Urothelium cell line (cell line): ENCODE measurements around the gene DENND1B.
A peak's percentile ranks its signal among the peaks of the same experiment; 100 is the strongest.

Source experiments
- DNase-seq: peaks from one replicate; pipeline ENCODE4 v3.0.0; 2011; ENCODE audit warnings: low spot score, mixed read lengths
- FAIRE-seq: peaks from 2 replicates; lab custom pipeline; 2011; peaks lifted over from hg19 to GRCh38; lab: Jason Lieb, UNC

Gene DENND1B

DNA sequence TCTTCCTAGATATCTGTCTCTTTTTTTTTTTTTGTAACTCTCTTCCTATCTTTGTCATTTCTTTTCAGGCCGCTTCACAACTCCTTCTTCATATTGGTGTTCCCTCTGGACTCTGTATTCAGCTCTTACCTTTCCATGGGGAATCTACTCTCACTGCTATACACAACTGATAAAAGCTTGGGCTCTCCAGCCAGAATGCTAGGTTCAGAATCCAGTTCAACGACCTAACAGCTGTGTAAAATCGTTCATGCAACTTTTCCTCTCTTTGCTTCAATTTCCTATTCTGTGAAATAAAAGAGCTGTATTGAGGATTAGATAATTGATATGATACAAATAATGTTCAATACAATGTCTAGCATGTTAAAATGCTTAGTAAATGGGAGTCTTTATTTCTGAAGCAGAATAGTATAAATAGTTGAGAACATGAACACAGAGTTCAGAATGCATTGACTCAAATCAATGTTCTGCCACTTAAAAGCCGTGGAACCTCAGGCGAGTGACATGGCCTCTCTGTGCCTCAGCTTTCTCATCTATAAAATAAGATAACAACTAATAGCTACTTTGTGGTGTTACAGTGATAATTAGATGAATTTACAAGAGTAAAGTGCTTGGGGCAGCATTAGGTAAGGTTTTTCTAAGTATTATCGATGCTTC lies 88.5 kb downstream of the DENND1B start:
- DNase-seq, result no peak
- FAIRE-seq, result no peak

DNA sequence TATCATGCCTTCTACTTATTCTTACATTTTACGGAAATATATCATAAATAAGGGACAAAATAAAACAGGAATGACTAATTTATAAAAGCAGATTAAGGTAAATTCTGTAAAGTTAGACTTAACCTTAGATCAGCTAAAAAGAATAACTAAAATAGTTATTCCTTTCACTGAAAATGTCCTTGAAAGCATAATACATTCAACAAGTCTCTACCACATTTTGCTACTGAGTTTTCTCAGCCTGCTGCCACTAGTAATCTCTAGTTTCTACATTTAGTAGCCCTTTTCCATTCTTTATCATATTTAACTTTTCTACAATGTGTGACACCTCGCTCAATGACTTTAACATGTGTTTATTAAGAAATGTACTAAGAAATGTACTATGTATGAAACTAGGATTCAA lies 89.0 kb downstream of the DENND1B start:
- no peak for DNase-seq
- no peak for FAIRE-seq

DNA sequence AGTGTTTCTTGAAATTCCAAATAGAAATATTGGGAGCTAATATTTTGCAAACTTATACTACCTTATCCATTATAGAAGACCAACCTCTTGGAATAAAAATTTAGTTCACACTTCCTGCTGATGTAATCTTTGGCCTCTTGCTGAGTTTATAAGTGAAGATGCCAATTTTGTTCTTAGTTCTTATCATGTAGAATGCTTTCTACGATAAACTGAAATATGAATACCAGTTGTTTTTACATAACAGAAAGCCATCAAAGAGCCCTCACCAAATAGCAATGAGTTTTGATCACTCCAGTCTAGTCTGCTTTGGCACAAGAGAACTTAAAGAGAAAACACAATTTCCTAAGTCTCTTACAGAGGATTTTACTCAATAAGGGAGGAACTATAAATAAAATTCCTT lies 89.5 kb downstream of the DENND1B start:
- DNase-seq, result no peak
- FAIRE-seq, result no peak

DNA sequence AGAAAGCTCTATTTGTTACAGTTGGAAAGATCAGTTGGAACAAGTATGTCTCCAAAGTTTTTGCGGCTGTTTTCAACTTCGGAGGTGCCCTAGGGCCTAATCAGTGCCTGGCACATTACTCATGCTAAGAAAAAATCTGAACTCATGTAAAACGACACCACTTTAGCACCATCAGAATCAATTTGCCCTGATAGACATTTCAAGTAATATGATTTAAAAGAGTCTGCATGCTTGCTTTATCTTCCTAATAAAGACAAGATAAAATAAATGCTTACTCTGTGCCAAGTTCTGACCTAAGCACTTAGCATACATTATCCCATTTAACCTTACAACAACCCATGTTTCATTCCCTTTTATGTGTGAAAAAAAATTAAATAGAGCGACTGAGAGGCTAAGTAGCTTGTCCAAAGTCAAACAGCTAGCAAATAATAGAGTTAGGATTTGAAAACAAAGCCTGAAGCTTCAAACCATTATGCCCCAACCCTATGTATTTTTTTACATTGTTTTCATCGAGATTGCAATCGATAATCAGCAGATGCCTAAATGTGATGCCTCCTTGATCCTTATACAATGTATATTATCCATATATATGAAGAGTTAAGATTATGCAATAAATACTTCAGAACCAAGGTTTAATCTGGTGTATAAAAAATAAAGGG lies 91.3 kb downstream of the DENND1B start:
- FAIRE-seq (no peak), DNase-seq (no peak)

GRCh38 chr1:197683280-197683679 lies 92.0 kb downstream of the DENND1B start:
- DNase-seq (no peak), FAIRE-seq (no peak)

DNA sequence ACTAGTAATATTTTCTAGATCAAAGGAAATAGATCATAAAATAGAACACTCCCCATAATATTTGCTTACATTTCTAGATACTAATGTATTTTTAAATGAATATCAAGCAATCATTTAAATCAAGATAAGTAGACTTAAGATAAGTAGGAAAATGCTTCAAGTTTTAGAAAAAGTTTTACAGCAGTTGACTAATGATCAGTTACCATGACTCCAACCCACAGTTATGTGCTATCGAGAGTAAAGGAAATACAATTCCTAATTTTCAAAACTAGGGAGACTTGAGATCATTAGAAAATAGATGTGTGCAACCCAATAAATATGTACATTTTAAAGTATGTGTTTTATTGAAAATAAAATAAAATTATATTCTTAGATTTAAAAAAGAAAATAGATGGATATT lies 95.0 kb downstream of the DENND1B start:
- no peak for FAIRE-seq

DNA sequence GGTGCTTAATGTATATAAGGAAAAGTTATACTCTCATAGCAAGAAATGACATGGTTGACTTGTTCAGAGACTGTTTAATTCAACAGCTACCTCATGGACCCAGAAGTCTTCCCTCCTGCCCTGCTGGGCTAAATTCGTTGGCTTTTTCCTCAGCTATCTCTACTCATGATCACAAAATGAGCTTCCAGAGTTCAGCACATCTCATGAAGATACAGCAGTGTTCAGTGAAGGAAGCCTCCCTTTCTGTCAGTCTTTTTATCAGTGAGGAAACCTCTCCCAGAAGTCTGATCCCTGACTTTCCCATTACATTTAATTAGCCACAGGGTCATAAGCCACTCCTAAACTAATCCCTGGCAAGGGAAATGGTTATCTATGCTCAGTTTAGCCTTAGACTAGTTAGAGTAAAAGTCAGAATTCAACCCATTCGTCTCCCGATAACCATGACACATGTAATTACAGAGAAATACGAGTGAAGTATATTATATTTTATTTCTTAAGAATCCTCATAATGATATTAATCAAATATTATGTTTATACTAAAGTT lies 97.5 kb downstream of the DENND1B start:
- no peak for FAIRE-seq

More for the DNA sequence above, 95.0 kb downstream of the DENND1B start:
- no peak for DNase-seq

DNA sequence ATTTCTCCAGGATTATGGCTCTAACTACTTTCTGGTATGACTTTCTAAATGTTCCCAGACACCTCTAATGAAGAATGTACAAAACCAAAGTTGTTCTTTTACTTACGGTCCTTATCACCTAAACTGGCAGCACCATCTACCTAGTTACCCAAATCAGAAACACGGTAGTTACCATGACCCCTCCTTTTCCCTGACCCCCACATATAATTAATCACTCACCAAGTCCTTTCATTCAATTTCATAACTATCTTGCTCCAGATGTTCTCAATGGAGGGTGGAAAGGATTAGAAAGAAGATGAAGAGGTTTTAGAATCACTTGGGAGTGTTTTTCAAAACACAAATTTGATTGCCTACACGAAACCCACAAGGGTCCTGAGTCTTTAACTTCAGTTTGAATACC lies 98.0 kb downstream of the DENND1B start:
- DNase-seq (no peak), FAIRE-seq (no peak)

More for the DNA sequence above, 97.5 kb downstream of the DENND1B start:
- DNase-seq, result no peak

DNA sequence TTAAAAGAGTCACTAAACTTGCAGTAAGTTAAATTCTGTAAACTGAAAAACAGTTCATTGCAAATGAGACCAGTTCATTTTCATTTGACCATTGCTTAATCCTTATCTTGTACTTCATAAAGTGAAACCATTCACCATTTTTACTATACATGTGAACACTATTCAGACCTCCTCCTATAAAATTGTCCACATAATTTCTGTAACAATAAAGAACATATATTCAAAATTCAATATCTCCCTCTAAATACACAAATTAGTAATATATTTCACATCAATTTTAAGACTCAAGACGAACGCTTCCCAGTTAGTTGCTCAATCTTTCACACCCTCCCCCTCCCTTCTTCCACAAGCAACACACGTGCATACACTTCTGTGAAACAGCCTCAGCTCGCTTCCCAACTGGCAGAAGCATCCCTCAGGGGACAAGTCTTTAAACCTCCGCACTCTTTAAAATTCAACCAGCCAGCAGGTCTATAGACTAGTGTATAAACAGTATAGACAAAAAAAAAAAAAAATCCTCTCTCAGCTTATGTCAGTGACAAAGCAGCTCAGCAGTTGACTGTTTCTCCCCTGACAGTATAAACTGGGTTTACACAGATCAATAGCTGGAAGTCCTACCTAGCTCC lies 99.6 kb downstream of the DENND1B start:
- no peak for FAIRE-seq

GRCh38 chr1:197674286-197674685 lies 101.0 kb downstream of the DENND1B start:
- FAIRE-seq (no peak), DNase-seq (no peak)

More for the DNA sequence above, 99.6 kb downstream of the DENND1B start:
- no peak for DNase-seq

DNA sequence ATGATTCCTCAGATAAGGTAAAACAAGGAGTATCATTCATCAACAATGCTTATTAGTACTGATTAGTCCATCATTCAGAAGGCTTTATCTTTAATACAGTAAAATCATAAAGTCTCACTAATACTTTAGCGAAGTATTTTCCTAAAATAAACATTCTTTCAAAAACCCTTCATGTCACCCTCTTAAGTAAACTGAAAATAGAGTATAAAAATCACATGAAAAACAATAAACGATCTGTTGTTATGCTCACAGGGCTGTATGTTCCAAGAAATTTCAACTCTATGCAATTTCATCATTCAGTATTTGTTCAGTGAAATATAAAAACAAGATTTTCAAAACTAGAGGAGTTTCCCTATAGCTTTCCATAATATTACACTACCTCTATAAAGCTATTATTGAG lies 102.0 kb downstream of the DENND1B start:
- DNase-seq (no peak), FAIRE-seq (no peak)

DNA sequence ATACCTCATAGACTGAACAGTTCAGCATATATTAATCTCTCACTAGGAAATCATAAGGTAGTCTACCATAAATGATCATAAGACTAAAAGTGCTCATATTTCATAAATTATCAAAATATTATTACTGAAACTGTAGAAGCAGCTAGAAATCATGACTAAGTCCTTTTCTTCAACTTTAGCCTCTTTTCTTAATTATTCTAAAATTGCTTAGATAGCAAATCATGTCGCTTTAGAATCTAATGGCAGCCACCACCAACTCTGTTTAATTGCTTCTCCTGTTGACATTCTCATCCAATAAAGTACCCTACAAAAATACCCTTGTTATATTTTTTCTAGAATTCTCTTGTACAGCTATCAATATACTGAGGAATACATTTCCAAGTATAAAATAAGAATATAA lies 102.9 kb downstream of the DENND1B start:
- FAIRE-seq, result no peak

GRCh38 chr1:197671920-197672319 lies 103.4 kb downstream of the DENND1B start:
- FAIRE-seq (no peak), DNase-seq (no peak)

More for the DNA sequence above, 102.9 kb downstream of the DENND1B start:
- no peak for DNase-seq

- DNase-seq (no peak), FAIRE-seq (no peak)
Observed at GRCh38 chr1:197671140-197671539, 104.1 kb downstream of the DENND1B start.

DNA sequence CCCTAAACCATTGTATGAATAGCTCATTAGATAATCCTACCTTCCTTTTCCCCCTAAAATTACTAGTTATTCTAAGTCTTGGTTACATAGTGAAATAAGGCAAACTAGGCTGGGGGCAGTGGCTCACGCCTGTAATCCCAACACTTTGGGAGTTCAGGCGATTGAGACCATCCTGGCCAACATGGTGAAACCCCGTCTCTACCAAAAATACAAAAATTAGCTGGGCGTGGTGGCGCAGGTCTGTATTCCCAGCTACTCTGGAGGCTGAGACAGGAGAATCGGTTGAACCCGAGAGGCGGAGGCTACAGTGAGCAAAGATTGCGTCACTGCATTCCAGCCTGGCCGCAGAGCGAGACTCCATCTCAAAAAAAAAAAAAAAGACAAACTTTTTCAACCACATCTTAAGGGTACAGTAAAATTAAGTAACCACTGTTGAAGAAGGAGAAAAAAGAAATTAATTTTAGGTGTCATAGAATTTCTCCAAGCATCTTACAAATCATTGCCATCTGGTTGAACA lies 108.5 kb downstream of the DENND1B start:
- FAIRE-seq (no peak), DNase-seq (peak; percentile 4)

DNA sequence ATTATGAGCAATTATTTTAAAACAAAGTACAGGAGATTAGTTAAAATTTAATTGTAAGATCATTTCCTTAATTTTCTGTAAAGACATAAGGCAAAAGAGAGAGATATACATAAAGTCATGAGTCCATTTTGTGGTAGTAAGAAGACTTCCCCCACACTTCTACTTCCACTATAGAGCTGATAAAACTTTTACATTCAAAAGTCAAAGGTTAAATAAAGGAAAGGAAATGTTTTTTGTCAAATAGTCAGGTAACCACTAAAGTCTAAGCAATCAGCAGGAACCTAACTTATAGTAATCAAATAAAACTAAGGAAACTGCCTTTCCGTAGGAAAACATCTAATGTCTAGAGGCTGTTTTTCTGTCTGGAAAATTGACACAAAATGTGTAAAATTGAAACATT lies 110.9 kb downstream of the DENND1B start:
- DNase-seq, result no peak
- no peak for FAIRE-seq

GRCh38 chr1:197663162-197663953 lies 111.9 kb downstream of the DENND1B start:
- FAIRE-seq (no peak), DNase-seq (no peak)

- FAIRE-seq (no peak), DNase-seq (no peak)
Observed at GRCh38 chr1:197660389-197660788, 114.9 kb downstream of the DENND1B start.

GRCh38 chr1:197659171-197659570 lies 116.1 kb downstream of the DENND1B start:
- DNase-seq, result no peak
- FAIRE-seq, result no peak

DNA sequence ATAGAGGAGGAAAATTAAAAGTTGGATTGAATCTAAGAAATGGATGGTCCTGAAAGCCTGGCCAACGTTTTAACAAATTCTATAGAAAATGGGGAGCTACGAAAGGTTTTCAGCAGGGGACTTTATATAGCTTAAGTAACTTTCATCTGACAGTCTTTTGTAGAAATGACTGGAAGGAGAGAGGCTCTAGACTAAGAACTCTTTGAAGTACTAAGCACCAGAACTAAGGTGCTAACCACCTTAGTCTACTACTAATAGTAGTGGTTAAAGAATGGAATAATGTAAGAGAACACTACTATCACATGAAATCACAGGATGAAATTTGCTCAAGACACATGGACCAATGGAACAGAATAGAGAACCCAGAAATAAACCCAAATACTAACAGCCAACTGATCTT lies 126.1 kb downstream of the DENND1B start:
- DNase-seq, result no peak
- FAIRE-seq, result no peak

GRCh38 chr1:197638316-197638715 lies 137.0 kb downstream of the DENND1B start:
- no peak for FAIRE-seq
- no peak for DNase-seq
